GM12878 (cell line): ENCODE data around the gene CHDH. TPM values are rescaled to one million over a fixed set of nuclear protein-coding genes. Genes with fewer than 3 reads are reported as not detected.

Experiments
- FOXK2 ChIP-seq: fragments of 450-650 bp; IDR thresholded peaks from 2 replicates; pipeline ENCODE4 v1.6.1; 2017; ENCODE audit warnings: mild to moderate bottlenecking, moderate library complexity
- KLF5 ChIP-seq: fragments of 450-650 bp; IDR thresholded peaks from 2 replicates; pipeline ENCODE4 v1.6.1; 2014; ENCODE audit warnings: mild to moderate bottlenecking; ENCODE audit not compliant: partially characterized antibody
- MYC ChIP-seq: IDR thresholded peaks from 2 replicates; pipeline ENCODE4 v1.6.1; 2011; ENCODE audit warnings: mild to moderate bottlenecking, low read length, moderate library complexity, inconsistent platforms; ENCODE audit not compliant: insufficient read depth, insufficient replicate concordance, insufficient read length, severe bottlenecking
- POLR2AphosphoS5 ChIP-seq: IDR thresholded peaks from 2 replicates; pipeline ENCODE4 v1.6.1; 2011; ENCODE audit warnings: mild to moderate bottlenecking, low read length, inconsistent platforms
- RAD21 ChIP-seq: IDR thresholded peaks from 2 replicates; pipeline ENCODE4 v1.6.1; 2011; ENCODE audit warnings: mild to moderate bottlenecking, low read depth, low read length, moderate library complexity; ENCODE audit not compliant: insufficient read depth
- SMAD5 ChIP-seq: IDR thresholded peaks from 2 replicates; pipeline ENCODE4 v1.6.1; 2016; ENCODE audit warnings: antibody characterized with exemption, low read depth
- ZNF622 ChIP-seq: fragments of 450-650 bp; IDR thresholded peaks from 2 replicates; pipeline ENCODE4 v1.6.1; 2017; ENCODE audit warnings: mild to moderate bottlenecking, inconsistent platforms
- polyA plus RNA-seq, 11 experiments: library from polyadenylated mRNA; depleted of rRNA in 4 of 11; unstranded in 6 of 11; stranded (reverse) in 5 of 11; fragments of >200 nt; fragmentation: Nextera tagmentation in 4 of 11; fragmentation: Illumina TruSeq in 1 of 11; extraction: Ambion mirVana in 4 of 11; extraction: Trizol in 1 of 11; gene quantifications; 1 replicate in 1 of 11; 2 replicates in 10 of 11; pipeline versions ENCODE4 v1.2.1 to v1.2.3, GENCODE V29; 2011 to 2016; ENCODE audit warnings: inconsistent platforms in 2 of 11, missing spikeins in 2 of 11, low read depth in 1 of 11
- total RNA-seq, 4 experiments: library from RNA; depleted of rRNA in 3 of 4; stranded (reverse); fragments of >200 nt in 3 of 4; fragmentation: Illumina TruSeq in 1 of 4; extraction: Trizol in 1 of 4; gene quantifications; 2 replicates each; pipeline versions ENCODE4 v1.2.1 to v1.2.3, GENCODE V29; 2013 to 2021
- TF ChIP-seq, protein P1 (sequence below): fragments of 450-650 bp; conservative IDR thresholded peaks from 2 replicates; pipeline ENCODE4 v1.6.1; 2017; ENCODE audit warnings: mild to moderate bottlenecking, moderate library complexity
- TF ChIP-seq, protein P2 (sequence below): IDR thresholded peaks from 2 replicates; pipeline ENCODE4 v1.6.1; 2012; ENCODE audit warnings: low read depth, low read length, improper control_type of control experiment

CHDH gene
- total and polyA plus RNA-seq, 10 of the 15 experiments (the other 5 are each of a cell fraction or from before 2014, with no cell fraction given): 0.95 to 8.3 (median 2.9) TPM

DNA sequence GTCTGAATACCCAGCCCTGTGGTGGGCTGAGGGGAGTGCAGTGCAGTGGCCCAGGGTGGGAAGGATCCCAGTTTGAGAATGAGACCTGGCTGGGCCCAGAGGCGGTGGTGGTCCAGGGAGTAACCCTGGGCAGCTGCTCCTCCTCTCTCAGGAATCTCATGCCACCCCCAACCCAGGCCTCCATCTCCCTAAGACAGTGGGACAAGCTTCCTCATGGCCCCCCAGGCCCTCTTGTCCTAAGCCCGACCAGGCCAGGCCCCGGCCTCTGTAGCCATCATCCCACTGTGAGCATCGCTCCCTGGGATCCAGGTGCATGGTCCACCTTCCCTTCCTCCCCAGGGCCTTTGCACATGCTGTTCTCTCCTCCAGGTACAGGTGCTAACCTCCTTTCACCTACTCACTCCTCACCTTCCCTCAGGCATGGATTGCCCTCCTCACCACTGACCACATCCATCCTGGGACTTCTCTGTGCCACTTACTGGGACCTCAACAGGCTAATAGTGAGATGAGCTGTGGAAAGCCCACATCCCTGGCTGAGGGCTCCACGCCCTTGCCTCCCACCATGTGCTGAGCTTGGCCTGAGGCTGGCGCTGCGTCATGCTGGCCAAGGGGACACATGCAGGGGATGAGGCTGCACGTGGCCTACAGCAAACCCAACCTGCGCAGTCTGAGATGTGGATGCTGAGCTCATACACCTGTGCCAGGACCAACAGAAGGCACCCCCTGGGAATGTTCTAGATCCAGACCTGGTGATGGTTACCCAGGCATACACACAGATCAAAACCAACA lies 9.9 kb downstream of the CHDH start (continued):
- TF ChIP-seq, protein P1, sequence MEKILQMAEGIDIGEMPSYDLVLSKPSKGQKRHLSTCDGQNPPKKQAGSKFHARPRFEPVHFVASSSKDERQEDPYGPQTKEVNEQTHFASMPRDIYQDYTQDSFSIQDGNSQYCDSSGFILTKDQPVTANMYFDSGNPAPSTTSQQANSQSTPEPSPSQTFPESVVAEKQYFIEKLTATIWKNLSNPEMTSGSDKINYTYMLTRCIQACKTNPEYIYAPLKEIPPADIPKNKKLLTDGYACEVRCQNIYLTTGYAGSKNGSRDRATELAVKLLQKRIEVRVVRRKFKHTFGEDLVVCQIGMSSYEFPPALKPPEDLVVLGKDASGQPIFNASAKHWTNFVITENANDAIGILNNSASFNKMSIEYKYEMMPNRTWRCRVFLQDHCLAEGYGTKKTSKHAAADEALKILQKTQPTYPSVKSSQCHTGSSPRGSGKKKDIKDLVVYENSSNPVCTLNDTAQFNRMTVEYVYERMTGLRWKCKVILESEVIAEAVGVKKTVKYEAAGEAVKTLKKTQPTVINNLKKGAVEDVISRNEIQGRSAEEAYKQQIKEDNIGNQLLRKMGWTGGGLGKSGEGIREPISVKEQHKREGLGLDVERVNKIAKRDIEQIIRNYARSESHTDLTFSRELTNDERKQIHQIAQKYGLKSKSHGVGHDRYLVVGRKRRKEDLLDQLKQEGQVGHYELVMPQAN: no peak
- TF ChIP-seq ZNF622: no peak
- no peak for TF ChIP-seq RAD21
- TF ChIP-seq SMAD5: no peak
- no peak for TF ChIP-seq POLR2AphosphoS5
- TF ChIP-seq, protein P2, sequence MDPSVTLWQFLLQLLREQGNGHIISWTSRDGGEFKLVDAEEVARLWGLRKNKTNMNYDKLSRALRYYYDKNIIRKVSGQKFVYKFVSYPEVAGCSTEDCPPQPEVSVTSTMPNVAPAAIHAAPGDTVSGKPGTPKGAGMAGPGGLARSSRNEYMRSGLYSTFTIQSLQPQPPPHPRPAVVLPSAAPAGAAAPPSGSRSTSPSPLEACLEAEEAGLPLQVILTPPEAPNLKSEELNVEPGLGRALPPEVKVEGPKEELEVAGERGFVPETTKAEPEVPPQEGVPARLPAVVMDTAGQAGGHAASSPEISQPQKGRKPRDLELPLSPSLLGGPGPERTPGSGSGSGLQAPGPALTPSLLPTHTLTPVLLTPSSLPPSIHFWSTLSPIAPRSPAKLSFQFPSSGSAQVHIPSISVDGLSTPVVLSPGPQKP: no peak
- no peak for TF ChIP-seq KLF5
- no peak for TF ChIP-seq MYC
- no peak for TF ChIP-seq FOXK2
